HG03196 (cell line): ENCODE data around the gene NCAPD3.
A peak's percentile ranks its signal among the peaks of the same experiment; 100 is the strongest.

Experiments
- ATAC-seq: cut with Tn5 transposase; IDR thresholded peaks from one replicate; pipeline ENCODE4 v1.9.1; 2021; ENCODE audit not compliant: unreplicated experiment

Gene NCAPD3

DNA sequence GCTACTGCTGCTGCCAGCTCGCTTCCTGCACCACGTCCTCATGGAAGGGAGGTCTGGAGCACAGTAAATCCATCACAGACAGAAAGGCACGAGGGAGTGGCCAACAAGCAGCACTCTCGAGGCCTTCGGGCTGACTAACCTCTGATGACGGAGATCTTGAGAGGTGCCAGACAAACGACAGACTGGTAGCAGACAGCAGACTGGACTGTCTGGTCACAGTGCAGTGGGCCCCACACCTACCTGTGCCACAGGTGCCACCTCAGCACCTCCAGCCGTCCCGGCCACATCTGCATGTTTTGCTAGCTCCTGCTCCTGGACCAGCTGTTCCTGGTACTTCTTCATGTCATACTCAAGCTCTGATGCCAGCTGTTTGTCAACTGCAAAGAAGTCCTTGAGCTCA is 64.1 kb downstream of the NCAPD3 start:
- no peak for ATAC-seq

DNA sequence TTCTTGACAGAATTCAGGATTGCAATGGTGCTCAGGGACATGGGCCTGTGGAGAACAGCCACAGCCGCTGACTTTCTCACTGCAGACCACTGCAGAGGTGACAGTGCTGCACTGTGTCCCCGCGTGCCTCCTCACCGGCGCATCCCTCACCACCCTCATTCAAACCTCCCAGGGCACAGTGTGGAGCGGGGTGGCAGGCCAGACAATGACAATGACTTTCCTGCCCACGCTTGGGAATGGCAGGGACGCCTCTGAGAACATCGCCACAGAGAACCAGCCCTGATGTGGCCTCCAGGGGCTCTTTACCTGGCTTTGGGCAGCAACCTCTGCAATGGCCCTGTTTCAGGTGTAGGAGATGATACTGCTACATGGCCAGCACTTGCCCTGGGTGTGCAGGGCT is 65.7 kb downstream of the NCAPD3 start:
- no peak for ATAC-seq

DNA sequence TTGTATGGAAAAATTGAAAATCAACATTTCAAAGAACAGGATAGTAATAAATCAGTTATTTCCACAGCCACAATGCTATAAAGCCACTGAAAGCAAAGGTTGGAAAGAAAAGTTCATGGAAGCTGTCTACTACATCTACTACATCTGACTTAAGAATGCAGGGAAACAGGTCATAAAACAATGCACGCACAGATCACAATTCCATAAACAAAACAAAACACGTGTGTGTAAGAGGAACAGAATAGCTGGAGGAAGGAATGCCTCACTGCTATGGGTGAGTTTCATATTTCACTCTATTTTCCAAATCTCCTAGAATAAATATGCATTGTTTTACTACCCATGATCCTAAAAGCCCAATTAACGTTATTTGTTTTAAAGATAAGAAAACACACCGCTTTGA is 66.3 kb downstream of the NCAPD3 start:
- ATAC-seq = no peak

DNA sequence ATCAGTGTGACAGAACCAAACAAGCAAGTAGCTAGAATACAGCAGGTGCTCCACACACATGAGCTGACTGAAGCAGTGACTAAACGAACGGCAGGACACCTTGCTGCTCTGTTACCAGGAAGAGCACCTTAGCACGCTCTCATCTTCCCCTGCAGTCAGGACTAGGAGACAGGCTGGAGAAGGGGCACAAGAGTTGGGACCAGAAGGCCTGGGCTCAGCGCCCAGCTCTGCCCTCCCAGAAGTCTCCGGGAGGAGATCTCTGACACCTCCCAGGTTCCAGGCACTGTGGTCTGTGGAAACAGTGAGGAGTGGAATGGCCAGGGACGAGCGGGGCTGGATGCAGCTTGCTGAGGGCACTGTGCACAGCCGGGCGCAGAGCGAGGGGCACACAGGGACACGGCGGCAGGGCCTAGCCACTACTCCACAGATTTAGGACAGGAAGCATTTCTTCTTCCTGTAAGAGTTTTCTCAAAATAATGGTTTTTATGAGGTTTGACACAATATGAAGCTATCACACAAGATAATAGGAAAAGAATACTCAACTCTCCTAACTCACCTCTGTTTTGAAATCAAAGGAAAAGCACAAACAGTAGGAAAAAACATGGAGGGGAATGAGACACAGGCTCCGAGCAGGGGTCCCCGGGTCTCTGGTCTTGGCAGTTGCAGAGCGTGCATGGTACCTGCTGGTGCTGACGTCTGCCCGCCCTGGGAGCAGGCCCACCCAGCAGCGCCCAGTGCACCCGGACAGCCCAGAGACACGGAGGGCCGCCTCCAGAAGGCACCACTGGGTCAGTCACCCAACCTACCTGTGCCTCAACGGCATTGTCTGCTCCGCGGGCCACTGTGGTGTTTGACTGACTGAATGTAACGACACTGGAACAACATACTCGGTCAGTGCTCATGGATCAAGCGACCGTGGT is 67.6 kb downstream of the NCAPD3 start:
- ATAC-seq = no peak

DNA sequence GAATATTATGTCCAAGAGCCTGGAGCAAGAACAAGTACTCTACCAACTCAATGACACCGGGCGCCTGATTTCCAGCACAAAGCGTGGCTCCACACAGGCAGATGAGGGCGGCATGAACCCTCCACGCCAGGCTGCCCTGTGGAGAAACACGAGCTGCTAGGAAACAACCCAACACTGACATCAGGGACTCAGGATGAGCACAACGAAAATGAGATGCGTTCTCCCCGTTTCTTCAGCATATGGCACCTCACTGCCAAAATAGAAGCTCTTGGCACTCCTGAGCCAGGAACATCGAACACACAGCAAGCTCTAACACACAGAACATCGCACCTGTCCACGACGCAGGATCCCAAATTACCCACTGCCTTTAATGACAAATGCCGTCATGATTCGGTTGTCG is 68.3 kb downstream of the NCAPD3 start:
- ATAC-seq = no peak

DNA sequence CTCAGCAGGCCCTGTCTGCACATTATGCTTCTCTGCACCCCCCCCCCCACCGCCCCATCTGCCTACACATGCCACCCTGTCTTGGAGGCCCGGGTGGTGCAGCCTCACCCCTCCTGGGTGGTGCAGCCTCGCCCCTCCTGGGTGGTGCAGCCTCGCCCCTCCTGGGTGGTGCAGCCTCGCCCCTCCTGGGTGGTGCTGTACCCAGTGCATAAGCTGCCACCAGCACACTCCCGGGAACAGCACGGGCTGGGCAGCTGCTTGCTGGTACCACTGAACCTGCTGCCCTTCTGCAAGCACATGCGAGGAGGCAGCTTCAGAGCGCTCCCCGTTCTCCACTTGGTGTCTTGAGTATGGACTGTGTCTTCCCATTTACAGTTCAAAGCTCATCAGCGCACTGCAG is 69.3 kb downstream of the NCAPD3 start:
- ATAC-seq = no peak

DNA sequence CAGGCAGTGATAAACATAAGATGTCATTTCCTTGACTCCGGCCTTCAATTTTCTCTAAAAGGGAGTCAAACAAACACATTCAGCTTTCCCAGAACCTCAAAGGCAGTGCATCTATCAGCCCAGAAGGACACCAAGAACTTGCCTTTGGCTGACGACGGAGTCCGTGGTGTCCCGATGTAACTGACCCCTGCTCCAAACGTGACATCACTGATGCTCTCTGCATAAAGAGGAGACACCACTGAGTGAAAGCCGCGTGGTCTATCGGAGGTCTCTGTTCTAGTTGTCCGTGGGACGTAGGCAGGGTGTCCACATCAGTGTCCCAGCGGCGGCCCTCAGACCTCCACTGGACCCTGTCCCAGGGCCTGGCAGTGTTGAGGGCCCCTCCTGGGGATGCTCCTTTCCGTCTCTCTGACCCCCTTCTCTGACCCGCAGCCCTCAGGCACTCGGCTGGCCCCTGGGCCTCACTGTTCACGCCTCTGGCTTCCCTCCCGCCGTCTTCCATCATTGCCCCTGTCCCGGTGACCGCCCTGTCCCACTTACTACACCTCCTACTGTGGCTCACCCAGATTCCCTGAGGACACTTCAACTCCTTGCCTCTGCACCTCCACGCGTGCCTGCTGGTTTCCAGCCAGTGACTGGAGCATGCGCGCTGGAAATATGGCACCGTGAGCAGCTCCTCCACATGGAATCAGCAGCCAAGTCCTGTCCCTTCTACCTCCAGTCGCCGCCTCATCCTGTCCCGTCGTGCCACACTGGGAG is 70.4 kb downstream of the NCAPD3 start:
- ATAC-seq = no peak

DNA sequence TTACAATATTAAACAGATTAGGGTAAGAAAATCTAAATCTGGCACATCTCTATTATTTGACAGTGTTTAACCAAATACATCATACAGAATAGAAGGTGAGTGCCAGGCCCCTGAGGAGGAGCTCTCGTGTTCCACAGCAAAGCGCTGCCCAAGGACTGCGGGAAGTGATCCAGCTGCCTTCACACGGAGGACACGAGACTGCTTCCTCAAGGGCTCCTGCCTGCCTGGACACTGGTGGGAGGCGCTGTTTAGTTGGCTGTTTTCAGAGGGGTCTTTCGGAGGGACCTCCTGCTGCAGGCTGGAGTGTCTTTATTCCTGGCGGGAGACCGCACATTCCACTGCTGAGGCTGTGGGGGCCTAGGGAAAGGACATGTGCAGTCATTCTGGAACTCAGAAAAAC is 71.1 kb downstream of the NCAPD3 start:
- no peak for ATAC-seq

DNA sequence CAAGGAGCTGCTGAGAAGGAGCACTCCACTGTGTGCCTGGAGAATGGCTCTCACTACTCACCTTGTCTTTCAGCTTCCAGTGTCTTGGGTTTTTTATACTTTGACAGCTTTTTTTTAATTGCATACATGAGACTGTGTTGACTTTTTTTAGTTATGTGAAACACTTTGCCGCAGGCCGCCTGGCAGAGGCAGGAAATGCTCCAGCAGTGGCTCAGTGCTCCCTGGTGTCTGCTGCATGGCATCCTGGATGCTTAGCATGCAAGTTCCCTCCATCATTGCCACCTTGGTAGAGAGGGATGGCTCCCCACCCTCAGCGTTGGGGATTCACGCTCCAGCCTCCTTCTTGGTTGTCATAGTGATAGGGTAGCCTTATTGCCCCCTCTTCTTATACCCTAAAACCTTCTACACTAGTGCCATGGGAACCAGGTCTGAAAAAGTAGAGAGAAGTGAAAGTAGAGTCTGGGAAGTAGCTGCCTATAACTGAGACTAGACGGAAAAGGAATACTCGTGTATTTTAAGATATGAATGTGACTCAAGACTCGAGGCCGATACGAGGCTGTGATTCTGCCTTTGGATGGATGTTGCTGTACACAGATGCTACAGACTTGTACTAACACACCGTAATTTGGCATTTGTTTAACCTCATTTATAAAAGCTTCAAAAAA is 72.6 kb downstream of the NCAPD3 start:
- ATAC-seq = no peak

DNA sequence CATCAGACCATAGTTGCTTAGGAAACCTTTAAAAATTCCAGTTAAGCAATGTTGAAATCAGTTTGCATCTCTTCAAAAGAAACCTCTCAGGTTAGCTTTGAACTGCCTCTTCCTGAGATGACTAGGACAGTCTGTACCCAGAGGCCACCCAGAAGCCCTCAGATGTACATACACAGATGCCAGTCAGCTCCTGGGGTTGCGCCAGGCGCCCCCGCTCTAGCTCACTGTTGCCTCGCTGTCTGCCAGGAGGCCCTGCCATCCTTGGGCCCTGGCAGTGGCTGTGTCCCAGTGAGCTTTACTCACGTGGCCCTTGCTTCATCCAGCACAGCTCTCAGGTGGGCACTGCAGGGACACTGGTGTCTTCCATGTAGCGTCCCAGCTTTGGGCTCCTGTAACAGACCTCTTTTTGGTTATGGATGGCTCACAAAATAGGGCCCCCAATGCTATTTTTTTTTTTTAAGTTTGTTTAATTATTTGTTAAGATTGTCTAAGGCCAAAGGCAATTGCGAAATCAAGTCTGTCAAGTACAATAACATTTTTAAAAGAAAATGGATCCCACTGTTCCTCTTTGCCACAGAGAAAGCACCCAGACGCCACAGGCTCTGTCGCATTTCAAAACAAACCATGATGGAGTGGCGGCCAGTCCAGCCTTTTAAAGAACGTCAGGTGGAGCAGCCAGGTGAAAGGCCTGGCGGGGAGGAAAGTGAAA is 73.4 kb downstream of the NCAPD3 start:
- no peak for ATAC-seq

DNA sequence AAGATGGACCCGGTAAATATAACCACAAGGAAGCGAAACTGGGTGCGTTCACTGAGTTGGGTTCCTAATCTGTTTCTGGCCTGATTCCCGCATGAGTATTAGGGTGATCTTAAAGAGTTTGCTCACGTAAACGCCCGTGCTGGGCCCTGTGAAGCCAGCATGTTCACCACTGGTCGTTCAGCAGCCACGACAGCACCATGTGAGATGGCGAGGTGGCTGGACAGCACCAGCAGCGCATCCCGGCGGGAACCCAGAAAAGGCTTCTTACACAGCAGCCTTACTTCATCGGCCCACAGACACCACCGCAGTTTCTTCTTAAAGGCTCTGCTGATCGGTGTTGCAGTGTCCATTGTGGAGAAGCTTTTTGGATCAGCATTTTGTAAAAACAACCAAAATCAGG is 74.4 kb downstream of the NCAPD3 start:
- ATAC-seq = no peak

DNA sequence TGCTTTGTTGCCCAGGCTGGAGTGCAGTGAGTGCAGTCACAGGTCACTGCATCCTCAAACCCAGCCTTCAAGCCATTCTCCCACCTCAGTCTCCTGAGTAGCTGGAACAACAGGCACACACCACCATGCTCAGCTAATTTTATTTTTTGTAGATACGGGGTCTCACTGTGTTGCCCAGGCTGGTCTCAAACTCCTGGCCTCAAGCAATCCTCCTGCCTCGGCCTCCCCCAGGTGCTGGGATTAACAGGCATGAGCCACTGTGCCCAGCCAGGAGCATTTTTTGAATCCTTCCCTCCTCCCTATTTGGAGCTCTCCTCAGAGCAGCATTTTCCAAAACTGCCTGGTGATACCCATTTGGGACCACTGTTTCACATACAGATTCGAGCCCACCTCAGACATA is 77.2 kb downstream of the NCAPD3 start:
- no peak for ATAC-seq

DNA sequence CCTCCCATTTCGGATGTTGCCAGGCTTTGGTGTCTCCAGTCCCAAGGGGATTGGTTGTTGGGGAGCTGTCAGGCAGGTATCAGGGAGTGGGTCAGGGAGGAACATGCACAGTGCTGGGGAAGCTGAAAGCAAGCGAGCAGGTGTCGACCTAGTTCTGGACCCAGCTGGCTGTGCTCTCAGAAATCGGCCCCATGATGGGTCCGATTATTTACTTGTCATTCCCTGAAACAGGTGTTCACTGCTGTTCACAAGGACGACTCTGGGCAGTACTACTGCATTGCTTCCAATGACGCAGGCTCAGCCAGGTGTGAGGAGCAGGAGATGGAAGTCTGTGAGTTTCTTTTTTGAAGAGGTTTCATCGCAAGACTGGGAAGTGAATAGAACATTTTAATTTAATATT is 78.1 kb downstream of the NCAPD3 start:
- no peak for ATAC-seq

DNA sequence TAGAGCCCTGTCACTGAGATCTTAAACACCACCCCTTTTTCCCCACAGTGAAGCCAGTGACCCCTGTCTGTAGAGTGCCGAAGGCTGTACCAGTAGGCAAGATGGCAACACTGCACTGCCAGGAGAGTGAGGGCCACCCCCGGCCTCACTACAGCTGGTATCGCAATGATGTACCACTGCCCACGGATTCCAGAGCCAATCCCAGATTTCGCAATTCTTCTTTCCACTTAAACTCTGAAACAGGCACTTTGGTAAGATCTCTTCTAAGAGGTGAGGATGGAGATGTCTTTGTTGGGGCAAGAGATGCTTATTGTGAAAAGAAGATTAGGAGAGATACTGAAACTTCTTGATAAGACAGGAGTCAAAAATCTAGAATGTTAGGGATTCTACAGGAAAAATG is 79.0 kb downstream of the NCAPD3 start:
- ATAC-seq = no peak

DNA sequence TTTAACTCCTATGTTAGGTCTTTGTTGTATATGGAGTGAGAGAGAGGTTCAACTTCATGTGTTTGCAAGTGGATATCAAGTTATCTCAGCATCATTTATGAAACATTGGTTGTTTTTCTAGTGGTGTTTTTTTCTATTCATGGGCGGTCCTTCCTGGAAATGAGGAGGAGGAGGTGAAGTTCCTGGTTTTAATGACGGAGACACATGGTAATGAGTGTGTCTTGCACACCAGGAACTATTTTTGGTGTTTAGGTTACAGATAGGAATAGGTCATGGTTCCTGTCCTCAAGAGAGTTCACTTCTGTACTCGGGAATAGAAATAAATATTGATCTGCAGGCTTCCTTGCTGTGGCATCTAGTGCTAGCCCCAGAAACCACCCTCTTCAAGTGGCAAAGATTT is 80.0 kb downstream of the NCAPD3 start:
- ATAC-seq = no peak

DNA sequence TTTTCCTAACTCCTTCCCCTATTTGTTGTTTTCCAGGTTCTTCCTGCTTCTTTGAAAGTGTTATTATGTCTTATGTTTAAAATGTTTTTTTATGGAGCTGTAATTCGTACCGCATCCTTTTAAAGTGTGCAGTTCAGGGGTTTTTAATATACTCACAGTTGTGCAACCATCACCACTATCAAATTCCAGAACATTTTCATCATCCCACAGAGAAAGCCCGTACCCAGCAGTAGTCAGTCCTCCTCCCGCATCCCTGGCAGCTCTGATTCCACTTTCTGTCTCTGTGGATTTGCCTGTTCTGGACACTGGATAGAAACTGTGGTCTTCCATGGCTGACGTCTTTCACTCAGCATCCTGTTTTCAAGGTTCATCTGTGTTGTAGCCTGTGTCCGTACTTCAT is 81.2 kb downstream of the NCAPD3 start:
- no peak for ATAC-seq

DNA sequence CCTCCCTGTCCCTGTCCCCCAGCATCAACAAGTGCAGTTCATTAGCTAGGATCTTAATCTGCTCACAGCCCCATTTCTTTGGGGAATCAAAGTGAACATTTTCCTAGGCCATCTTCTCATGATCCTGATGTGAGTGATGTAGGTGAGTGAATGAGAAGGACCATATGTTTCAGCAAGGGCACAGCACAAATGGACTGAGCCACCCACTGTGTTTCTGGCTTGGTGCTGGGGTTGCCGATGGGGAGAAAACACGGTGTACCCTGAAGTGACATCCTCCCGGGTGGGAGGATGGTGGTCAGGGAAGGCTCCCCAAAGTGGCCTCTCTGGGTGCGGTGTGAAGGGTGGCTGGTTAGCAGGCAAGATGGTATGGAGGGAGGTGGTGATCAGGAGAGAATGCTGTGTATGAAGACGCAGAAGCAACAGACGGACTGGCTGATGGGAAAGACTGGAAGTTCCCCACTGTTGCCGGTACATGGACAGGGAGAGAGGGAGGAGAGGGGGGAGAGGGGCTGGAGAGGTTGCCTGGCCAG is 82.7 kb downstream of the NCAPD3 start:
- no peak for ATAC-seq

DNA sequence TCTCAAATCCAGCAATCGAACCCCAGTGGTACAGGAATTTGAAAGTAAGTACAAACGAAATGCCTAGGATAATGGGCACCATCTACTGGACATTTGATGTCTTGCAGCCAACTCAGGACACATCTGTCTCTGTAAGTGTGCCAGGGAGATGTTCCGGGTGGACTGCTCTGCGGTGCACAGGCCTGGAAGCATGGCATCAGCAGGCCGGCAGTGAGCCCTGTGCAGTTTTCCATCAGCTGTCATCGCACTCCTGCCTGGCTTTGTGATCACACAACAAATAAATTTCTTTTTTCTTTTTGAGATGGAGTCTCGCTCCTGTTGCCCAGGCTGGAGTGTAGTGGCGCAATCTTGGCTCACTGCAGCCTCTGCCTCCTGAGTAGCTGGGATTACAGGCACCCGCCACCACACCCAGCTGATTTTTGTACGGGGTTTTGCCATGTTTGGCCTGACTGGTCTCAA is 83.9 kb downstream of the NCAPD3 start:
- peak; percentile 77 for ATAC-seq

DNA sequence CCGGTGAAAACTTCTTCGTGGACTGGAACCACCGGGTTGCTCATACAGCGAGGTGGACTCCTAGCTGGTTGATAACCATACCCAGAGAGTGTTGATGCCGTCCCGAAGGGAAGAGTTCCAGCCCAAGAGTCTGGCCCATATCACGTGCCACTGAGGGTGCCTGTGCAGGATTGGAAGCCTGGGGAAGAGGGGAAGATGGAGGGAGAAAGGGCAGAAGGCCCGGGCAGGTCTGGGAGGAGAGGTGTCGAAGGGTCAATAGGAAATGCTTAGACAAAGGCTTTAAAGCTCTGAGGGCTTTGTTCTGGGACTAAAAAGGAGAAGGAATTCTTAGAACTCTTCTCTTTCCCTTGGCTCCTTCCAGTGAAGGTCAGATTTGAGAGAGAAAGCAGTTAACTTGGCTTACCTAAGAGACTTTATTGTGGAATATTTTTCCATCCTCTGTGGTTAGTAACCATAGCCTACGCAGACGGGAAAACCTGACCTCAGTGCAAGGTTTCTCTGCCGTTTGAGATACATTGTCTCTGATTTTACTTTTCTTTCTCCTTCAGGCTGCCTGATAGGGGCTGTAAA is 84.4 kb downstream of the NCAPD3 start:
- ATAC-seq = no peak

DNA sequence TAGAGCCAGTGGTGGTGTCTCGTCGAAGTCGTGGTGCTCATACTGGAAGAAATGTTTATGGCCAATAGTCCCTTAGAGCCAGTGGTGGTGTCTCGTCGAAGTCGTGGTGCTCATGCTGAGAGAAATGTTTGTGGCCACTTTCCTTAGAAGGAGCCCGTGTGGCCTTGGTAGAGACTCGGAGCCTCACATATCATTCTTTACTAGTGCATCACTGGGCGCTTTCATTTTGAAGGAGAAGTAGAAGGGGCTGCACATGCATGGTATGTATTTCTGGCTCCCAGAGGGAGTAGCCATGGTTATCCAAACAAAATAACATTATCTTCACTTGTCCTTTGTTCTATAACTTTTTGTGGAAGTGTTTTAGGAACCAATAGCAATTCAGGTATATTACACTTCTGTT is 85.4 kb downstream of the NCAPD3 start:
- ATAC-seq = no peak

DNA sequence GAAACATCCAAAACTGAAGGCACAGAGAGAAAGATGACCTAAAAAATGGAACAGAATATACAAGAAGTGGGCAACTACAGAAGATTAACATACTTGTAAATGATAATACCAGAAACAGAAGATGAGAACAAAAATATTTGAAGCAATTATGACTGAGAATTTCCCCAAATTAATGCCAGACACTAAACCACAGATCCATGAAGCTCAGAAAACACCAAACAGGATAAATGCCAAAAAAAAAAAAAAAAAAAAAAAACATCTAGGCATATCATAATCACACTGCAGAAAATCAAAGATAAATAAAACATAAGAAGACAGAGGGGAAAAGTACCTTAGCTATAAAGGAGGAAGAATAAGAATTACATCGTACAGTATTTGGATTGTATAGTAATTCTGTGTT is 89.6 kb downstream of the NCAPD3 start:
- no peak for ATAC-seq
